Neural progenitor cell (in vitro differentiated cells): ENCODE results near the gene SMIM41. TPM values are rescaled to one million over a fixed set of nuclear protein-coding genes. Genes with fewer than 3 reads are reported as not detected.

Source experiments
- DNase-seq: peaks from one replicate; pipeline ENCODE4 v3.0.0-alpha.2; 2016; ENCODE audit warnings: low spot score
- H2AFZ ChIP-seq: fragments of 200-600 bp; sonication (generic); replicated peaks from 2 replicates; pipeline ENCODE4 v1.6.1; 2016; ENCODE audit warnings: antibody characterized with exemption
- H3F3A ChIP-seq: fragments of 200-600 bp; sonication (generic); 2 replicates; pipeline ENCODE4 v1.6.1; 2016; ENCODE audit warnings: antibody characterized with exemption, low read depth
- H3K27ac ChIP-seq: fragments of 200-600 bp; sonication (generic); 2 replicates; pipeline ENCODE4 v1.5.1; 2016; ENCODE audit warnings: mild to moderate bottlenecking
- H3K27me3 ChIP-seq: fragments of 200-600 bp; sonication (generic); 2 replicates; pipeline ENCODE4 v1.6.1; 2016; ENCODE audit warnings: mild to moderate bottlenecking, moderate library complexity
- H3K36me3 ChIP-seq: fragments of 200-600 bp; sonication (generic); 2 replicates; pipeline ENCODE4 v1.5.1; 2016
- H3K4me1 ChIP-seq: fragments of 200-600 bp; sonication (generic); 2 replicates; pipeline ENCODE4 v1.6.1; 2016; ENCODE audit warnings: mixed run types
- H3K4me2 ChIP-seq: fragments of 200-600 bp; sonication (generic); 2 replicates; pipeline ENCODE4 v1.6.1; 2016
- H3K4me3 ChIP-seq: fragments of 200-600 bp; sonication (generic); 2 replicates; pipeline ENCODE4 v1.5.1; 2016
- H3K79me2 ChIP-seq: fragments of 200-600 bp; sonication (generic); 2 replicates; pipeline ENCODE4 v1.6.1; 2016; ENCODE audit warnings: low read depth
- H3K9ac ChIP-seq: fragments of 200-600 bp; sonication (generic); 2 replicates; pipeline ENCODE4 v1.6.1; 2016
- H3K9me3 ChIP-seq: fragments of 200-600 bp; sonication (generic); 2 replicates; pipeline ENCODE4 v1.5.1; 2016; ENCODE audit warnings: low read depth
- H4K20me1 ChIP-seq: fragments of 200-600 bp; sonication (generic); 2 replicates; pipeline ENCODE4 v1.6.1; 2016; ENCODE audit warnings: low read depth
- H3K27ac Mint-ChIP-seq: 3 replicates; pipeline ENCODE4 v1.8.0; 2021; ENCODE audit warnings: mixed read lengths
- H3K27me3 Mint-ChIP-seq: 2 replicates; pipeline ENCODE4 v1.8.0; 2022; ENCODE audit warnings: low read depth, mild to moderate bottlenecking, inconsistent platforms, moderate library complexity, mixed read lengths; ENCODE audit not compliant: insufficient read depth
- H3K36me3 Mint-ChIP-seq: 3 replicates; pipeline ENCODE4 v1.8.0; 2021; ENCODE audit warnings: mixed read lengths
- H3K4me1 Mint-ChIP-seq: 3 replicates; pipeline ENCODE4 v1.8.0; 2021; ENCODE audit warnings: mixed read lengths
- H3K4me3 Mint-ChIP-seq: 3 replicates; pipeline ENCODE4 v1.8.0; 2021; ENCODE audit warnings: mild to moderate bottlenecking, moderate library complexity, mixed read lengths
- H3K9me3 Mint-ChIP-seq: 3 replicates; pipeline ENCODE4 v1.8.0; 2020; ENCODE audit warnings: mixed read lengths
- EZH2 ChIP-seq: fragments of 200-600 bp; sonication (generic); IDR thresholded peaks from 2 replicates; pipeline ENCODE4 v1.6.1; 2017; ENCODE audit warnings: antibody characterized with exemption, mild to moderate bottlenecking, moderate library complexity
- EZH2phosphoT487 ChIP-seq: fragments of 200-600 bp; sonication (generic); IDR thresholded peaks from 2 replicates; pipeline ENCODE4 v1.6.1; 2017; ENCODE audit warnings: antibody characterized with exemption
- total RNA-seq: library from RNA; depleted of rRNA; stranded (reverse); fragments of >200 nt; gene quantifications from 2 replicates; pipeline ENCODE4 v1.2.3, GENCODE V29; 2015; ENCODE audit warnings: low replicate concordance
- TF ChIP-seq, protein P1 (sequence below): fragments of 200-600 bp; sonication (generic); IDR thresholded peaks from 2 replicates; pipeline ENCODE4 v1.5.1; 2017; ENCODE audit warnings: antibody characterized with exemption, mild to moderate bottlenecking

Gene SMIM41
- total RNA-seq, 1 donor from 2014 or later: not detected

DNA sequence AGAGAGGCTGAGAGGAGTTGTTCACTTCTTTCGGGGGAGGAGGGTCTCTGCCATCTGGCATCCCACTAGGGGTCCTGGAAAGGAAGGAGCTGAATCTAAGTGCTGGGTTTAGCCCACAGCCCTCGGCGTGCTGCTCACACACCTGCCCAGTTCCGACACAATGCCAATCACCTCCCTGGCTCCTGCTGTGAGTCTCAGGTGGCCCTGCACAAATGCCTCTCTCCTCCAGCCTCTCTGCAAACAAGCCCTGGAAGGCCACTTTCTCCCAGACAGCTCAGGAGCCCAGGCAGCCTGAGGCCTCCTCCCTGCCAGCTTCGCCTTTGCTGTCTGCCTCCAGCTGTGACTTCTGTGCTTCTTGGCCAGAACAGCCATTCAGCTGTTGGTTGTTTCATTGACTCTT is 51.2 kb downstream of the SMIM41 start:
- H3K9me3 ChIP-seq: no peaks in the 10 kb centered on the region
- no peak overlapping the region for H3K4me3 Mint-ChIP-seq
- peaks cover 19% of the 10 kb centered on the region for H3K4me1 ChIP-seq
- no peaks in the 10 kb centered on the region for H3K9me3 Mint-ChIP-seq
- no peak for DNase-seq
- H3K27ac ChIP-seq: no peak overlapping the region
- H4K20me1 ChIP-seq: no peaks in the 10 kb centered on the region
- H3K27ac Mint-ChIP-seq: no peak overlapping the region
- no peak overlapping the region for H3K9ac ChIP-seq
- H3K4me3 ChIP-seq: no peak overlapping the region
- peaks cover 17% of the 10 kb centered on the region for H3K4me1 Mint-ChIP-seq
- peak overlapping the region; percentile 10 for H3K4me2 ChIP-seq
- no peaks in the 10 kb centered on the region for H3K79me2 ChIP-seq
- H3F3A ChIP-seq: peaks cover 3% of the 10 kb centered on the region
- TF ChIP-seq, protein P1, sequence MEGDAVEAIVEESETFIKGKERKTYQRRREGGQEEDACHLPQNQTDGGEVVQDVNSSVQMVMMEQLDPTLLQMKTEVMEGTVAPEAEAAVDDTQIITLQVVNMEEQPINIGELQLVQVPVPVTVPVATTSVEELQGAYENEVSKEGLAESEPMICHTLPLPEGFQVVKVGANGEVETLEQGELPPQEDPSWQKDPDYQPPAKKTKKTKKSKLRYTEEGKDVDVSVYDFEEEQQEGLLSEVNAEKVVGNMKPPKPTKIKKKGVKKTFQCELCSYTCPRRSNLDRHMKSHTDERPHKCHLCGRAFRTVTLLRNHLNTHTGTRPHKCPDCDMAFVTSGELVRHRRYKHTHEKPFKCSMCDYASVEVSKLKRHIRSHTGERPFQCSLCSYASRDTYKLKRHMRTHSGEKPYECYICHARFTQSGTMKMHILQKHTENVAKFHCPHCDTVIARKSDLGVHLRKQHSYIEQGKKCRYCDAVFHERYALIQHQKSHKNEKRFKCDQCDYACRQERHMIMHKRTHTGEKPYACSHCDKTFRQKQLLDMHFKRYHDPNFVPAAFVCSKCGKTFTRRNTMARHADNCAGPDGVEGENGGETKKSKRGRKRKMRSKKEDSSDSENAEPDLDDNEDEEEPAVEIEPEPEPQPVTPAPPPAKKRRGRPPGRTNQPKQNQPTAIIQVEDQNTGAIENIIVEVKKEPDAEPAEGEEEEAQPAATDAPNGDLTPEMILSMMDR: no peak
- H3K27me3 ChIP-seq: no peaks in the 10 kb centered on the region
- H2AFZ ChIP-seq: no peak overlapping the region
- peaks cover 1% of the 10 kb centered on the region for H3K27me3 Mint-ChIP-seq
- no peaks in the 10 kb centered on the region for H3K36me3 Mint-ChIP-seq
- no peaks in the 10 kb centered on the region for H3K36me3 ChIP-seq

DNA sequence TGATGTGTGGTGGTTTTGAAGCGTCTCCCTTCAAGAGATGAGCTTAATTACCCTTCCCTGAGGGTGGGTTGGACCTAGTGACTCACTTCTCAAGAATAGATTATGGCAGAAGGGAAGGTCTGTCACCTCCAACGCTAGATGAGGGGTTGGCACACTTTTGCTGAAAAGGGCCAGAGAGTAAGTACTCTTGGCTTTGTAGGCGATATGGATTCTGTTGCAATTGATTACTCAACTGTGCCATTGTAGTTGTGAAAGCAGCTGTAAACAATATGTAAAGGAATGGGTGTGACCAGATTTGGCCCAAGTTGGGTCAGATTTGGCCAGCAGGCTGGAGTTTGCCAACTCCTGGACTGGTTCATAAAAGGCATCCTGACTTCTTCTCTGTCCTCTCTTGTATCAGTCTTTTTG is 53.3 kb downstream of the SMIM41 start:
- peaks cover 5% of the 10 kb centered on the region for H3K4me1 ChIP-seq
- no peaks in the 10 kb centered on the region for H3K36me3 Mint-ChIP-seq
- no peak overlapping the region for H3K4me3 ChIP-seq
- H4K20me1 ChIP-seq: no peaks in the 10 kb centered on the region
- no peak overlapping the region for H3K4me3 Mint-ChIP-seq
- no peaks in the 10 kb centered on the region for H3K9me3 Mint-ChIP-seq
- no peaks in the 10 kb centered on the region for H3K27me3 ChIP-seq
- no peak overlapping the region for H3K27ac Mint-ChIP-seq
- no peak for DNase-seq
- no peaks in the 10 kb centered on the region for H3F3A ChIP-seq
- peaks cover 6% of the 10 kb centered on the region for H3K27me3 Mint-ChIP-seq
- no peak overlapping the region for H3K27ac ChIP-seq
- TF ChIP-seq, protein P1: no peak
- TF ChIP-seq EZH2phosphoT487 (no peak), EZH2 (no peak)
- H2AFZ ChIP-seq: no peak overlapping the region
- H3K4me2 ChIP-seq: no peak overlapping the region
- H3K36me3 ChIP-seq: no peaks in the 10 kb centered on the region
- no peaks in the 10 kb centered on the region for H3K79me2 ChIP-seq
- peaks cover 3% of the 10 kb centered on the region for H3K4me1 Mint-ChIP-seq
- H3K9me3 ChIP-seq: no peaks in the 10 kb centered on the region
- no peak overlapping the region for H3K9ac ChIP-seq

DNA sequence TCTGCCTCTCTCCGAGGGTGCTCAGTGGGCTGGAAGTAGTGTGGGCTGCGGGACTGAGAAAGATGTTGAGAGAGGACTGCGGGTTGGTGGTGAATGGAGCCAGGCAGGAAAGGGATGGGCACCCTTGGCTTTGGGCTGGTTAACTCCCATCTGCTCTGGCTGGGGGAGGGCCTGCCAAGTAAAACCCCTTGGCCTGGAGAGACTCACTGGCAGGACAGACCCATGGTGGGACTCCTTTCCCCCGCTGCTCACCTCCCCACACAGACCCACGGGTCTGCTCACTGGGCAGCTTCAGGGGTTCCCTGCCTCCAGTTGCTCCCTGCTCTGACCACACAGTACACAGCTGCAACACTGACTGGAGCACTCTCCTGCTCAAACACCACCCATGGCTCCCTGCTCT is 58.2 kb downstream of the SMIM41 start:
- H3K79me2 ChIP-seq: no peaks in the 10 kb centered on the region
- H3K27ac Mint-ChIP-seq: no peak overlapping the region
- no peaks in the 10 kb centered on the region for H3K36me3 Mint-ChIP-seq
- no peak overlapping the region for H3K4me3 Mint-ChIP-seq
- no peaks in the 10 kb centered on the region for H3K36me3 ChIP-seq
- H3K4me3 ChIP-seq: no peak overlapping the region
- H3K9me3 Mint-ChIP-seq: no peaks in the 10 kb centered on the region
- H3K27ac ChIP-seq: no peak overlapping the region
- no peaks in the 10 kb centered on the region for H4K20me1 ChIP-seq
- DNase-seq: no peak
- no peak overlapping the region for H3K9ac ChIP-seq
- H3K4me1 ChIP-seq: no peaks in the 10 kb centered on the region
- TF ChIP-seq EZH2: no peak
- TF ChIP-seq EZH2phosphoT487: no peak
- no peak overlapping the region for H3K4me2 ChIP-seq
- no peak overlapping the region for H2AFZ ChIP-seq
- no peaks in the 10 kb centered on the region for H3F3A ChIP-seq
- H3K27me3 ChIP-seq: no peaks in the 10 kb centered on the region
- peaks cover 35% of the 10 kb centered on the region for H3K4me1 Mint-ChIP-seq
- H3K9me3 ChIP-seq: no peaks in the 10 kb centered on the region
- peaks cover 6% of the 10 kb centered on the region for H3K27me3 Mint-ChIP-seq

DNA sequence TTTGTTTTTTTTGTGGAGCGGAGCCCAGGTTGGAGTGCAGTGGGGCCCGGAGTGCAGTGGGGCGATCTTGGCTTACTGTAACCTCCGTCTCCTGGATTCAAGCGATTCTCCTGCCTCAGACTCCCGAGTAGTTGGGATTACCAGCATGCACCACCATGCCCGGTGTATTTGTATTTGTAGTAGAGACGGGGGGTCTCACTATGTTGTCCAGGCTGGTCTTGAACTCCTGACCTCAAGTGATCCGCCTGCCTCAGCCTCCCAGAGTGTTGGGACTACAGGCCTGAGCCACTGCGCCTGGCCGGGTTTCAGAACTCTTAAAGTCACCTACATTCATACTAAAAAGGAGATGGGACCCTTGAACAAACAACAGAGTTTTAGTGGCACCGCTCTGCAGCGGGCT is 59.6 kb downstream of the SMIM41 start:
- no peaks in the 10 kb centered on the region for H3K79me2 ChIP-seq
- Mint-ChIP-seq H3K36me3 (no peaks in the 10 kb centered on the region), H3K4me3 (no peak overlapping the region), H3K4me1 (peaks cover 40% of the 10 kb centered on the region), H3K27ac (peak overlapping the region; percentile 5), H3K27me3 (peaks cover 6% of the 10 kb centered on the region), H3K9me3 (no peaks in the 10 kb centered on the region)
- H3F3A ChIP-seq: no peaks in the 10 kb centered on the region
- no peaks in the 10 kb centered on the region for H4K20me1 ChIP-seq
- H3K27ac ChIP-seq: no peak overlapping the region
- no peak overlapping the region for H3K4me2 ChIP-seq
- no peak for TF ChIP-seq EZH2
- TF ChIP-seq, protein P1: no peak
- no peak for TF ChIP-seq EZH2phosphoT487
- no peak overlapping the region for H3K4me3 ChIP-seq
- no peak for DNase-seq
- no peaks in the 10 kb centered on the region for H3K4me1 ChIP-seq
- H3K36me3 ChIP-seq: no peaks in the 10 kb centered on the region
- H3K9ac ChIP-seq: no peak overlapping the region
- H2AFZ ChIP-seq: peak overlapping the region; percentile 76
- H3K27me3 ChIP-seq: no peaks in the 10 kb centered on the region
- H3K9me3 ChIP-seq: no peaks in the 10 kb centered on the region
